PC-9 (cell line): ENCODE measurements around the gene MACROD2. TPM values are rescaled to one million over a fixed set of nuclear protein-coding genes. Genes with fewer than 3 reads are reported as not detected.
A peak's percentile ranks its signal among the peaks of the same experiment; 100 is the strongest.

Source experiments
- BruUV-seq: library from RNA; stranded (reverse); fragments of 400-500 nt; replicated peaks from 2 replicates; lab custom pipeline; 2021; lab: Mats Ljungman, UMichigan
- CTCF ChIA-PET: fragments of 300-600 bp; sonication (Branson Sonifier 250); formaldehyde crosslinking; loops from one replicate; lab custom pipeline; 2022; ENCODE audit warnings: antibody characterized with exemption; lab: Charles Lee
- POLR2A ChIA-PET: fragments of 300-600 bp; sonication (Branson Sonifier 250); formaldehyde crosslinking; loops from one replicate; lab custom pipeline; 2022; ENCODE audit warnings: antibody characterized with exemption; ENCODE audit not compliant: unreplicated experiment; lab: Charles Lee
- DNase-seq, 2 experiments: peaks; one replicate each; pipeline versions ENCODE4 v3.0.0 to v3.0.0-alpha.2; 2015 to 2022; ENCODE audit warnings: mixed read lengths in 1 of 2
- H2AFZ ChIP-seq: fragments of 200-600 bp; sonication (generic); 2 replicates; pipeline ENCODE4 v1.8.1; 2017; ENCODE audit warnings: antibody characterized with exemption
- H3F3A ChIP-seq: fragments of 200-600 bp; sonication (generic); 2 replicates; pipeline ENCODE4 v1.8.1; 2017; ENCODE audit warnings: antibody characterized with exemption, mild to moderate bottlenecking, low read depth; ENCODE audit not compliant: insufficient read depth
- H3K27ac ChIP-seq: fragments of 200-600 bp; sonication (generic); 2 replicates; pipeline ENCODE4 v1.6.1; 2016; ENCODE audit warnings: mixed run types
- H3K27me3 ChIP-seq: fragments of 200-600 bp; sonication (generic); 2 replicates; pipeline ENCODE4 v1.6.1; 2016; ENCODE audit warnings: low read depth, mixed run types; ENCODE audit not compliant: insufficient read depth
- H3K36me3 ChIP-seq: fragments of 200-600 bp; sonication (generic); 2 replicates; pipeline ENCODE4 v1.6.1; 2016; ENCODE audit warnings: low read depth, mixed run types
- H3K4me1 ChIP-seq: fragments of 200-600 bp; sonication (generic); replicated peaks from 2 replicates; pipeline ENCODE4 v1.6.1; 2016; ENCODE audit warnings: mixed run types; ENCODE audit not compliant: insufficient read depth
- H3K4me2 ChIP-seq: fragments of 200-600 bp; sonication (generic); 2 replicates; pipeline ENCODE4 v1.6.1; 2017; ENCODE audit warnings: mixed run types
- H3K4me3 ChIP-seq: fragments of 200-600 bp; sonication (generic); 2 replicates; pipeline ENCODE4 v1.6.1; 2016; ENCODE audit warnings: mixed run types
- H3K79me2 ChIP-seq: fragments of 200-600 bp; sonication (generic); 2 replicates; pipeline ENCODE4 v1.6.1; 2017; ENCODE audit warnings: low read depth, mixed run types
- H3K9me2 ChIP-seq: fragments of 200-600 bp; sonication (generic); 2 replicates; pipeline ENCODE4 v1.8.1; 2017; ENCODE audit warnings: mild to moderate bottlenecking; ENCODE audit not compliant: insufficient read depth
- H3K9me3 ChIP-seq: fragments of 200-600 bp; sonication (generic); 2 replicates; pipeline ENCODE4 v1.8.1; 2016; ENCODE audit warnings: low read depth; ENCODE audit not compliant: insufficient read depth
- H4K20me1 ChIP-seq: fragments of 200-600 bp; sonication (generic); 2 replicates; pipeline ENCODE4 v1.8.1; 2017; ENCODE audit not compliant: insufficient read depth
- CTCF ChIP-seq: fragments of 200-600 bp; sonication (generic); conservative IDR thresholded peaks from 2 replicates; pipeline ENCODE4 v1.6.1; 2017; ENCODE audit warnings: mixed run types, antibody characterized with exemption, mild to moderate bottlenecking, moderate library complexity
- EZH2 ChIP-seq: fragments of 200-600 bp; sonication (generic); IDR thresholded peaks from 2 replicates; pipeline ENCODE4 v1.8.0; 2017; ENCODE audit warnings: antibody characterized with exemption, low read depth
- intact Hi-C: fragments of 100-400 bp; cut with micrococcal nuclease; formaldehyde crosslinking; loops from one replicate; pipeline ENCODE4 v1.10.0; 2022; ENCODE audit not compliant: unreplicated experiment
- total RNA-seq: library from RNA; stranded (reverse); gene quantifications from 2 replicates; pipeline ENCODE4 v1.2.3, GENCODE V29; 2021

The MACROD2 gene
- total RNA-seq, 1 experiment from 2014 or later, result 11.4 TPM

- H3K4me2 ChIP-seq, result no peak overlapping the region
- H3K4me3 ChIP-seq, result no peak overlapping the region
- TF ChIP-seq EZH2, result no peak
- TF ChIP-seq CTCF, result no peak
- POLR2A ChIA-PET, result no interaction called here
- H3K27me3 ChIP-seq, result no peaks in the 10 kb centered on the region
- no peaks in the 10 kb centered on the region for H3K36me3 ChIP-seq
- H3K9me2 ChIP-seq, result no peaks in the 10 kb centered on the region
- no peaks in the 10 kb centered on the region for H3K4me1 ChIP-seq
- no peak for DNase-seq
- H3K79me2 ChIP-seq, result no peaks in the 10 kb centered on the region
- BruUV-seq, result no TSS peak
- no peak overlapping the region for H3K27ac ChIP-seq
- H3K9me3 ChIP-seq, result no peaks in the 10 kb centered on the region
- H3F3A ChIP-seq, result no peaks in the 10 kb centered on the region
- H2AFZ ChIP-seq, result no peak overlapping the region
- intact Hi-C loops, result no loop called here
- no peaks in the 10 kb centered on the region for H4K20me1 ChIP-seq
- CTCF ChIA-PET, result no interaction called here
Observed at GRCh38 chr20:16007164-16007563, 2011.8 kb downstream of the MACROD2 start.

GRCh38 chr20:16007962-16008361 is 2012.6 kb downstream of the MACROD2 start:
- Histone ChIP-seq H3F3A (no peaks in the 10 kb centered on the region), H3K36me3 (no peaks in the 10 kb centered on the region), H3K4me1 (no peaks in the 10 kb centered on the region), H3K9me3 (no peaks in the 10 kb centered on the region), H3K27me3 (no peaks in the 10 kb centered on the region), H2AFZ (no peak overlapping the region), H3K27ac (no peak overlapping the region), H3K9me2 (no peaks in the 10 kb centered on the region), H4K20me1 (no peaks in the 10 kb centered on the region), H3K4me2 (no peak overlapping the region), H3K4me3 (no peak overlapping the region), H3K79me2 (no peaks in the 10 kb centered on the region)
- intact Hi-C loops, result no loop called here
- CTCF ChIA-PET, result no interaction called here
- no peak for DNase-seq
- no peak for TF ChIP-seq EZH2
- TF ChIP-seq CTCF, result peak; percentile 36; the same call in 1 of the 2 replicates
- POLR2A ChIA-PET, result interaction anchor here (0.7 kb wide), 1 partner anchor 471 kb away, joined by 3 read pairs; no protein-coding TSS in a partner anchor
- BruUV-seq, result no TSS peak

GRCh38 chr20:16011056-16011455 is 2015.7 kb downstream of the MACROD2 start:
- TF ChIP-seq EZH2, result no peak
- TF ChIP-seq CTCF, result no peak
- no peak overlapping the region for H2AFZ ChIP-seq
- POLR2A ChIA-PET, result no interaction called here
- H3F3A ChIP-seq, result no peaks in the 10 kb centered on the region
- no peak overlapping the region for H3K4me2 ChIP-seq
- CTCF ChIA-PET, result no interaction called here
- no peaks in the 10 kb centered on the region for H3K9me2 ChIP-seq
- no peaks in the 10 kb centered on the region for H3K9me3 ChIP-seq
- no peaks in the 10 kb centered on the region for H3K27me3 ChIP-seq
- BruUV-seq, result no TSS peak
- H3K36me3 ChIP-seq, result no peaks in the 10 kb centered on the region
- H3K27ac ChIP-seq, result no peak overlapping the region
- no peaks in the 10 kb centered on the region for H3K4me1 ChIP-seq
- DNase-seq, result no peak
- no peak overlapping the region for H3K4me3 ChIP-seq
- H3K79me2 ChIP-seq, result no peaks in the 10 kb centered on the region
- intact Hi-C loops, result no loop called here
- no peaks in the 10 kb centered on the region for H4K20me1 ChIP-seq
